ENCODE data around the gene QRICH1.

The QRICH1 gene

GRCh38 chr3:49009396-49009795, 84.5 kb downstream of the QRICH1 start:
- H3K27ac ChIP-seq: no peak overlapping the region
- TF ChIP-seq CTCF (IDR thresholded peaks at IDR 0.05) (no peak), ZFX (IDR thresholded peaks at IDR 0.05; ENCODE audit: borderline replicate concordance) (no peak)

- peak overlapping the region; percentile 98 for H3K27ac ChIP-seq
These were observed 85.2 kb downstream of the QRICH1 start for GRCh38 chr3:49008627-49009026.

DNA sequence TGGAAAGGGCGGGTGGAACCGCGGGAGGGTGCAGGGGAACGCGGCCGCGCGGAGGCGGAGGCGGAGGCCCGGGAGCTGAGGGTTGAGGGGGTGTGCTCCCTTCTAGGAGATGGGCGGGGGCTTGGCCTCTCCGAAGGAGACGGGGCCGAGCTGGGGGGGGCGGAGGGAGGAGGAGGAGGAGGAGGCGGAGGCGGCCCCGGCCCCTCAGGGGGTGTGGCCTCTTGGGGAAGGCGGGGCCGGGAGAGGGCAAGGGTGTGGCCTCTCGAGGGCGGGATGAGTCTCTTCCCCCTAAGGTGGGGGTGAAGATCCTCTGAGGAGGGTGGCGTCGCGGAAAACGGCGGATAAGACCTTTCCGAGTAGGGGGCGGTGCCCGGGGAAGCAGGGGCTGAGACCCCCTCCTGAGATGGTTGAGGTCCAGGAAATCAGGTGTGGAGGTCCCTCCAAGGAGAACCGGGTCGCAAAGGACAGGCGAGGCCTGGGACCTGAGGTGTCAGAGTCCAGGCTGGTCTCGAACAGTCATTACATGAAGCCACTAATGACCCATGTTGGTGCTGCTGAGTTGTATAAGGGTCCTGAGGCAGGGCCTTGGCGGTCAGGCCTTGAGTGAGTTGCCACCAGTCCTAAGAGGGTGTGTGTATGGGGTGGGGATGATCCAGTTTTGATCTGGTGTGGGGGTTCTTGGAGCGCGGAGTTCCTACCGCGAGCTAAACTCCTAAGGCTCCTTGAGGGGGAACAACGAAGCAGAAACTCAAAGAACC, 85.9 kb downstream of the QRICH1 start:
- H3K27ac ChIP-seq: peak overlapping the region; percentile 98
- no peak for TF ChIP-seq ZFX (IDR thresholded peaks at IDR 0.05; ENCODE audit: borderline replicate concordance)
- TF ChIP-seq CTCF (IDR thresholded peaks at IDR 0.05): peak; percentile 21

DNA sequence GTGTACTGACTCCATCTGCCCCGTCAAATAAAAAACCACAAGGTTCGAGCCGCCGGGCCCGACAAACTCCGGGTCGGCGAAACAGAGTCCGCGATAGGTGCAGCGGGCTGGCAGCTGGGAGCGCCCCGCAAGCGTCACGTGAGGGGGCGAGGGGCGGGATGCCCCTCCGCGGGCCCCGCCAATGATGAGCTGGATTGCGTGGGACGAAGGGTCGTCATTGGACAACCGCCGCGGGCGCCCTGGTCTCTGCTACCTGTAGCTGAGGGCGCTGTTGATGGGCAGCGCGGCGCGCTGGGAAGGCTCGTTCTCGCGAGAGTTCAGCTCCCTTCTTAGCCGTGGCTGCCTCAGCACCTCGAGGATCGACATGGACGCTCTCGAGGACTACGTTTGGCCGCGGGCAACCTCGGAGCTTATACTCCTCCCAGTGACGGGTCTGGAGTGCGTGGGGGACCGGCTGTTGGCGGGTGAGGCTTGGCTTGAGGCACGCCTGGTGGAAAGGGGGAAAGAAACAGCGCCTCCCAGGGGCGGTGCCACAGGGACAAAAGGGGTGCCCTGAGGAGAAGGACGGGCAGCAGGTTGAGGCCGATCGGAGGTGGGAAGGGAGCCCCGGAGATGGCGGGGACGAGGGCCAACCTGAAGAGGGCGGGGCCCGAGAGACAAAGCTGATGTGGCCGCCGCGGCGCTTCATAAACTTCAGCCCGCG, 86.7 kb downstream of the QRICH1 start, which contains the start of gene WDR6:
Gene WDR6, plus strand, starts transcription at position 324 of the 703 bp plus-strand sequence. Its CDS starts 41 bp downstream, at position 365.
- peak within 1 kb of the TSS; percentile 98 for H3K27ac ChIP-seq
- TF ChIP-seq ZFX (IDR thresholded peaks at IDR 0.05; ENCODE audit: borderline replicate concordance) (no peak), CTCF (IDR thresholded peaks at IDR 0.05) (peak; percentile 54)

GRCh38 chr3:49006408-49007067, 87.3 kb downstream of the QRICH1 start:
- TF ChIP-seq ZFX (IDR thresholded peaks at IDR 0.05; ENCODE audit: borderline replicate concordance): no peak
- TF ChIP-seq CTCF (IDR thresholded peaks at IDR 0.05): no peak
- H3K27ac ChIP-seq: peak overlapping the region; percentile 98

GRCh38 chr3:49005998-49006397, 87.9 kb downstream of the QRICH1 start:
- no peak for TF ChIP-seq CTCF (IDR thresholded peaks at IDR 0.05)
- no peak for TF ChIP-seq ZFX (IDR thresholded peaks at IDR 0.05; ENCODE audit: borderline replicate concordance)
- H3K27ac ChIP-seq: peak overlapping the region; percentile 98

DNA sequence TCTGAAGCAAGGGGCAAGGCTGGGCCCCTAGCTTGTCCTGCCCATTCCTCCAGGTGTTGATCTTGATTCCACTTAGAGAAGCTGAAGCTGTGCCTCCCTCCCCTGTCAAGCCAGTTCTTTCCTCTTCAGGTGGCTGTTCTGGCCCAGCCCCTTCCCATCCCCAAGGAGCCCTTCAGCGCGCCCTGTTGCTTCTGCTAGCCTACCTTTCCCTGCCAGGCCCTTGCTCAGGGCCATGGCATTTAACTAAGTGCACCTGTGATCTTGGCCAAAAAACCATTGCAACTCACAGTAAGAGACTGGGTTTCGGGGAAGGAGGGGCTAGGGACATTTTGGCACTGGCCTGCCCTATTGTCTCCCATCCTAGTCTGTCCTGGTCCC, 88.6 kb downstream of the QRICH1 start:
- TF ChIP-seq CTCF (IDR thresholded peaks at IDR 0.05): no peak
- TF ChIP-seq ZFX (IDR thresholded peaks at IDR 0.05; ENCODE audit: borderline replicate concordance): no peak
- peak overlapping the region; percentile 98 for H3K27ac ChIP-seq

Data from 22Rv1 (cell line).